Esophagus squamous epithelium (tissue), 5 donors: ENCODE results near the gene SFTPB. TPM values are rescaled to one million over a fixed set of nuclear protein-coding genes. Genes with fewer than 3 reads are reported as not detected.
A peak's percentile ranks its signal among the peaks of the same experiment; 100 is the strongest.
"Not testable (repeated sequence)": the region's sequence is repeated elsewhere in the genome, so short reads cannot be mapped to it uniquely, and the experiment has no call there.

Source experiments
- DNase-seq: peaks from one replicate; lab custom pipeline; 2025; lab: John Stamatoyannopoulos, UW
- H3K27ac ChIP-seq, 4 donors: fragments of 200-600 bp; sonication (generic); one replicate each; pipeline ENCODE4 v1.5.1; 2016 to 2019; ENCODE audit warnings: mild to moderate bottlenecking in 1 of 4
- H3K27me3 ChIP-seq, 4 donors: fragments of 200-600 bp; sonication (generic); 1 replicate in 3 of 4; 2 replicates in 1 of 4; pipeline versions ENCODE4 v1.5.1 to v1.6.0; 2017 to 2021; ENCODE audit warnings: antibody characterized with exemption in 1 of 4
- H3K36me3 ChIP-seq, 3 donors: fragments of 200-600 bp; sonication (generic); one replicate each; pipeline ENCODE4 v1.5.1; 2016 to 2019
- H3K4me1 ChIP-seq, 3 donors: fragments of 200-600 bp; sonication (generic); one replicate each; pipeline ENCODE4 v1.5.1; 2017 to 2019
- H3K4me3 ChIP-seq, 4 donors: fragments of 200-600 bp; sonication (generic); 1 replicate in 3 of 4; 2 replicates in 1 of 4; pipeline ENCODE4 v1.5.1; 2016 to 2019; ENCODE audit warnings: mild to moderate bottlenecking in 2 of 4, moderate library complexity in 1 of 4
- H3K9me3 ChIP-seq, 3 donors: fragments of 200-600 bp; sonication (generic); one replicate each; pipeline ENCODE4 v1.5.1; 2016 to 2019
- CTCF ChIP-seq, 6 experiments: fragments of 450-650 bp in 4 of 6; fragments of 200-600 bp in 2 of 6; sonication (generic) in 2 of 6; IDR thresholded peaks; one replicate each; pipeline ENCODE4 v1.5.1; 2016 to 2019; ENCODE audit warnings: antibody characterized with exemption in 6 of 6, mild to moderate bottlenecking in 4 of 6, moderate library complexity in 4 of 6
- POLR2A ChIP-seq, 4 donors: fragments of 450-650 bp; IDR thresholded peaks; one replicate each; pipeline ENCODE4 v1.6.1; 2017; ENCODE audit warnings: antibody characterized with exemption in 4 of 4, mild to moderate bottlenecking in 4 of 4, moderate library complexity in 3 of 4
- WGBS, 2 donors: methylation state at CpG; one replicate each; pipeline ENCODE4 v1.1.5; 2018; 5-methylcytosine and 5-hydroxymethylcytosine counted together
- intact Hi-C: fragments of 100-400 bp; cut with DNase I; formaldehyde crosslinking; loops from one replicate; pipeline ENCODE4 v1.15.0; 2022
- total RNA-seq, 4 donors: library from RNA; depleted of rRNA; stranded (reverse); fragments of >200 nt; gene quantifications; one replicate each; pipeline ENCODE4 v1.1.0, GENCODE V29; 2016
- donor health status: DM: yes; HTN: yes; CAD: no.

The SFTPB gene
- total RNA-seq, 4 donors from 2014 or later = not detected

GRCh38 chr2:85631316-85631715, 36.7 kb downstream of the SFTPB start:
- peaks cover 21 to 100% (median 66%) of the 10 kb centered on the region in 3 donors for H3K36me3 ChIP-seq
- no peak for DNase-seq

GRCh38 chr2:85628658-85629057, 39.3 kb downstream of the SFTPB start:
- TF ChIP-seq CTCF (IDR thresholded peaks at IDR 0.05) = no peak
- TF ChIP-seq POLR2A (IDR thresholded peaks at IDR 0.05) = no peak
- no peak for DNase-seq
- Histone ChIP-seq H3K36me3 (peaks cover 28 to 100% (median 79%) of the 10 kb centered on the region in 3 donors), H3K27me3 (no peaks in the 10 kb centered on the region), H3K9me3 (no peaks in the 10 kb centered on the region), H3K4me3 (no peak overlapping the region), H3K4me1 (no peaks in the 10 kb centered on the region), H3K27ac (no peak overlapping the region)
- 49 to 53% methylated on average over 2 of the region's 2 CpGs for WGBS, 2 donors
- intact Hi-C loops = no loop called here

More at GRCh38 chr2:85631316-85631715, 36.7 kb downstream of the SFTPB start:
- intact Hi-C loops = no loop called here
- TF ChIP-seq CTCF (IDR thresholded peaks at IDR 0.05) (no peak), POLR2A (IDR thresholded peaks at IDR 0.05) (no peak)
- no peak overlapping the region for H3K4me3 ChIP-seq
- 95 to 96% methylated on average over 3 of the region's 3 CpGs for WGBS, 2 donors
- H3K27ac ChIP-seq = no peak overlapping the region
- H3K9me3 ChIP-seq = no peaks in the 10 kb centered on the region
- H3K27me3 ChIP-seq = no peaks in the 10 kb centered on the region
- no peaks in the 10 kb centered on the region for H3K4me1 ChIP-seq

GRCh38 chr2:85623991-85624390, 44.0 kb downstream of the SFTPB start:
- H3K27ac ChIP-seq = no peak overlapping the region
- no peak for DNase-seq
- no peak for TF ChIP-seq CTCF (IDR thresholded peaks at IDR 0.05)
- no peak for TF ChIP-seq POLR2A (IDR thresholded peaks at IDR 0.05)
- H3K4me1 ChIP-seq = peaks cover 0 to 9% (median 0%) of the 10 kb centered on the region in 3 donors
- no peaks in the 10 kb centered on the region for H3K27me3 ChIP-seq
- H3K4me3 ChIP-seq = no peak overlapping the region
- H3K36me3 ChIP-seq = peaks cover 33 to 100% (median 65%) of the 10 kb centered on the region in 3 donors
- no peaks in the 10 kb centered on the region for H3K9me3 ChIP-seq
- 94 to 95% methylated on average over 5 of the region's 5 CpGs for WGBS, 2 donors
- intact Hi-C loops = no loop called here

GRCh38 chr2:85621338-85621737, 46.7 kb downstream of the SFTPB start:
- H3K9me3 ChIP-seq = no peaks in the 10 kb centered on the region
- H3K27ac ChIP-seq = no peak overlapping the region
- 89% methylated on average over 1 of the region's 1 CpG for WGBS, 2 donors
- TF ChIP-seq POLR2A (IDR thresholded peaks at IDR 0.05) (no peak), CTCF (IDR thresholded peaks at IDR 0.05) (no peak)
- H3K36me3 ChIP-seq = peaks cover 20 to 79% (median 42%) of the 10 kb centered on the region in 3 donors
- peaks cover 7 to 35% (median 16%) of the 10 kb centered on the region in 3 donors for H3K4me1 ChIP-seq
- no peak for DNase-seq
- H3K27me3 ChIP-seq = no peaks in the 10 kb centered on the region
- H3K4me3 ChIP-seq = no peak overlapping the region
- intact Hi-C loops = no loop called here

- no peak overlapping the region for H3K27ac ChIP-seq
- intact Hi-C loops = no loop called here
- 73 to 77% methylated on average over 6 of the region's 6 CpGs for WGBS, 2 donors
- no peak for DNase-seq
- H3K27me3 ChIP-seq = no peaks in the 10 kb centered on the region
- no peak for TF ChIP-seq POLR2A (IDR thresholded peaks at IDR 0.05)
- TF ChIP-seq CTCF (IDR thresholded peaks at IDR 0.05) = no peak
- no peaks in the 10 kb centered on the region for H3K9me3 ChIP-seq
- H3K4me1 ChIP-seq = peaks cover 12 to 41% (median 19%) of the 10 kb centered on the region in 3 donors
- H3K36me3 ChIP-seq = peaks cover 17 to 61% (median 25%) of the 10 kb centered on the region in 3 donors
- H3K4me3 ChIP-seq = no peak overlapping the region
These were observed 48.4 kb downstream of the SFTPB start for GRCh38 chr2:85619617-85620016.

GRCh38 chr2:85617723-85618122, 50.3 kb downstream of the SFTPB start:
- intact Hi-C loops, DNase-seq, H3K27ac ChIP-seq, H3K27me3 ChIP-seq, H3K9me3 ChIP-seq: not testable (repeated sequence)
- WGBS, 2 donors = 76 to 89% methylated on average over 4 to 5 of the region's 5 CpGs
- H3K4me1 ChIP-seq = peaks cover 12 to 42% (median 19%) of the 10 kb centered on the region in 3 donors
- peaks cover 10 to 42% (median 14%) of the 10 kb centered on the region in 3 donors for H3K36me3 ChIP-seq
- peak overlapping the region in 1 of 4 donors; percentile 100 for H3K4me3 ChIP-seq
